Keratinocyte (primary cell): ENCODE results near the gene AFTPH. TPM values are rescaled to one million over a fixed set of nuclear protein-coding genes. Genes with fewer than 3 reads are reported as not detected.

ENCODE experiments used
- DNase-seq: peaks from one replicate; pipeline ENCODE4 v3.0.0-alpha.2; 2011; ENCODE audit warnings: low read depth, missing footprints, low spot score
- FAIRE-seq: peaks from 2 replicates; lab custom pipeline; 2011; peaks lifted over from hg19 to GRCh38; lab: Jason Lieb, UNC
- H2AFZ ChIP-seq: 2 replicates; pipeline ENCODE4 v1.6.0; 2012; ENCODE audit warnings: low read length, control low read depth, inconsistent platforms; ENCODE audit not compliant: control insufficient read depth
- H3K27ac ChIP-seq: 2 replicates; pipeline ENCODE4 v1.5.1; 2011; ENCODE audit warnings: low read length; ENCODE audit not compliant: control insufficient read depth, insufficient read depth
- H3K27me3 ChIP-seq: 3 replicates; pipeline ENCODE4 v1.6.0; 2011; ENCODE audit warnings: low read length; ENCODE audit not compliant: control insufficient read depth, insufficient read depth; ENCODE audit errors: extremely low read depth
- H3K36me3 ChIP-seq, 2 experiments: 2 replicates in 1 of 2; 3 replicates in 1 of 2; pipeline ENCODE4 v1.5.1; 2011; ENCODE audit warnings: low read length in 2 of 2, mild to moderate bottlenecking in 1 of 2; ENCODE audit not compliant: control insufficient read depth in 2 of 2, insufficient read depth in 2 of 2; ENCODE audit errors: extremely low read depth in 1 of 2
- H3K4me1 ChIP-seq: 3 replicates; pipeline ENCODE4 v1.5.1; 2011; ENCODE audit warnings: low read length; ENCODE audit not compliant: control insufficient read depth, insufficient read depth; ENCODE audit errors: extremely low read depth
- H3K4me2 ChIP-seq: 3 replicates; pipeline ENCODE4 v1.6.0; 2011; ENCODE audit warnings: low read depth, low read length; ENCODE audit not compliant: control insufficient read depth, insufficient read depth; ENCODE audit errors: extremely low read depth
- H3K4me3 ChIP-seq, 3 experiments: fragments of 200-600 bp in 1 of 3; sonication (generic) in 1 of 3; 2 replicates in 2 of 3; 3 replicates in 1 of 3; pipeline ENCODE4 v1.5.1; 2011 to 2016; ENCODE audit warnings: low read length in 3 of 3, mild to moderate bottlenecking in 3 of 3, control low read depth in 2 of 3, inconsistent platforms in 1 of 3, low read depth in 1 of 3, mixed read lengths in 1 of 3, mixed run types in 1 of 3, moderate library complexity in 1 of 3; ENCODE audit not compliant: control insufficient read depth in 2 of 3, insufficient read depth in 2 of 3; ENCODE audit errors: extremely low read depth in 1 of 3
- H3K79me2 ChIP-seq: 2 replicates; pipeline ENCODE4 v1.6.0; 2012; ENCODE audit warnings: low read length; ENCODE audit not compliant: control insufficient read depth, insufficient read depth
- H3K9ac ChIP-seq: 3 replicates; pipeline ENCODE4 v1.6.0; 2011; ENCODE audit warnings: low read length; ENCODE audit not compliant: control insufficient read depth, insufficient read depth; ENCODE audit errors: extremely low read depth
- H3K9me1 ChIP-seq: 3 replicates; pipeline ENCODE4 v1.6.0; 2011; ENCODE audit warnings: low read length; ENCODE audit not compliant: control insufficient read depth, insufficient read depth; ENCODE audit errors: extremely low read depth
- H3K9me3 ChIP-seq: 2 replicates; pipeline ENCODE4 v1.5.1; 2012; ENCODE audit warnings: low read depth, low read length; ENCODE audit not compliant: control insufficient read depth
- H4K20me1 ChIP-seq: 3 replicates; pipeline ENCODE4 v1.6.0; 2011; ENCODE audit warnings: low read length; ENCODE audit not compliant: control insufficient read depth, insufficient read depth; ENCODE audit errors: extremely low read depth
- EZH2 ChIP-seq: IDR thresholded peaks from one replicate; pipeline ENCODE4 v1.6.1; 2012; ENCODE audit warnings: inconsistent platforms, mild to moderate bottlenecking, low read length, moderate library complexity
- dilution Hi-C: fragments of 300-500 bp; cut with MboI; formaldehyde crosslinking; loops from one replicate; pipeline ENCODE4 v1.7.0; 2020; ENCODE audit warnings: low sequenced_read_pairs; ENCODE audit not compliant: extremely low pct_ligation_motif_present
- polyA plus RNA-seq, 5 experiments: library from polyadenylated mRNA; depleted of rRNA in 3 of 5; stranded (reverse) in 3 of 5; stranded (forward) in 1 of 5; unstranded in 1 of 5; fragments of >200 nt; gene quantifications; 1 replicate in 1 of 5; 2 replicates in 3 of 5; 3 replicates in 1 of 5; pipeline versions ENCODE4 v1.2.1 to v1.2.3, GENCODE V29; 2011 to 2012; ENCODE audit warnings: missing spikeins in 2 of 5, low read depth in 1 of 5, low replicate concordance in 1 of 5
- TF ChIP-seq, protein P1 (sequence below), 3 experiments: IDR thresholded peaks in 1 of 3; conservative IDR thresholded peaks in 1 of 3; optimal IDR thresholded peaks in 1 of 3; 2 replicates in 2 of 3; 3 replicates in 1 of 3; pipeline versions ENCODE3 to v1.5.1; 2011; ENCODE audit warnings: low read length in 3 of 3, mild to moderate bottlenecking in 3 of 3, moderate library complexity in 2 of 3, control low read depth in 1 of 3, inconsistent platforms in 1 of 3; ENCODE audit not compliant: insufficient read depth in 2 of 3; ENCODE audit errors: extremely low read depth in 1 of 3

AFTPH gene
- polyA plus RNA-seq, 1 donor (not counting 4 experiments of a cell fraction or from before 2014, with no cell fraction given) = 28.3 TPM

DNA sequence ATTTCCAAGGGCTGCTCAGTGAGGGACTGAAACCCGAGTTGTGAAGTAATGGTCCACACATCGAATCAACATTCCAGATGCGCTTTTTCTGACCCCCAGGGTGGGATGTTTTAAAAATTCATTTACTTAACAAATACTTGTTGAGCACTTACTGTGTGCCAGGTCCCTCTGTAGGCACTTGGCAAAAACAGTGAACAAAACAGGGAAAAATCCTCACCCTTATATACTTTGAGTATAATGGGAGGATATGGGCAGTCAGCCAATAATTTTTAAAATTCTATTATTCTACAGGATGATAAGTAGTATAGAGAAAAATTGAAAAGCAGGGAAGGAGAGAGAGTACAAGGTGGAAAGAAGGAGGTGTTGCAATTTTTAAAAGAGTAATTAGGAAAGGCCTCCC is 31.3 kb upstream of the AFTPH start:
- DNase-seq = no peak
- Histone ChIP-seq H3K79me2 (no peaks in the 10 kb centered on the region), H3K9me1 (no peaks in the 10 kb centered on the region), H4K20me1 (no peaks in the 10 kb centered on the region), H3K4me2 (no peak overlapping the region), H3K9me3 (no peaks in the 10 kb centered on the region), H3K4me1 (no peaks in the 10 kb centered on the region), H3K27me3 (no peaks in the 10 kb centered on the region), H3K9ac (no peak overlapping the region), H2AFZ (no peak overlapping the region), H3K27ac (no peak overlapping the region), H3K36me3 (no peaks in the 10 kb centered on the region), H3K4me3 (no peak overlapping the region)
- TF ChIP-seq, protein P1, sequence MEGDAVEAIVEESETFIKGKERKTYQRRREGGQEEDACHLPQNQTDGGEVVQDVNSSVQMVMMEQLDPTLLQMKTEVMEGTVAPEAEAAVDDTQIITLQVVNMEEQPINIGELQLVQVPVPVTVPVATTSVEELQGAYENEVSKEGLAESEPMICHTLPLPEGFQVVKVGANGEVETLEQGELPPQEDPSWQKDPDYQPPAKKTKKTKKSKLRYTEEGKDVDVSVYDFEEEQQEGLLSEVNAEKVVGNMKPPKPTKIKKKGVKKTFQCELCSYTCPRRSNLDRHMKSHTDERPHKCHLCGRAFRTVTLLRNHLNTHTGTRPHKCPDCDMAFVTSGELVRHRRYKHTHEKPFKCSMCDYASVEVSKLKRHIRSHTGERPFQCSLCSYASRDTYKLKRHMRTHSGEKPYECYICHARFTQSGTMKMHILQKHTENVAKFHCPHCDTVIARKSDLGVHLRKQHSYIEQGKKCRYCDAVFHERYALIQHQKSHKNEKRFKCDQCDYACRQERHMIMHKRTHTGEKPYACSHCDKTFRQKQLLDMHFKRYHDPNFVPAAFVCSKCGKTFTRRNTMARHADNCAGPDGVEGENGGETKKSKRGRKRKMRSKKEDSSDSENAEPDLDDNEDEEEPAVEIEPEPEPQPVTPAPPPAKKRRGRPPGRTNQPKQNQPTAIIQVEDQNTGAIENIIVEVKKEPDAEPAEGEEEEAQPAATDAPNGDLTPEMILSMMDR (optimal IDR thresholded peaks at IDR 0.05 in 1 of 3, IDR thresholded peaks at IDR 0.05 in 1 of 3, conservative IDR thresholded peaks at IDR 0.05 in 1 of 3; ENCODE audit: extremely low read depth in 1 of 3, insufficient read depth in 2 of 3, low read length in 3 of 3) = no peak
- TF ChIP-seq EZH2 = no peak
- no peak for FAIRE-seq
- dilution Hi-C loops = no loop called here

- no peak overlapping the region for H3K27ac ChIP-seq
- no peak overlapping the region for H3K9ac ChIP-seq
- no peaks in the 10 kb centered on the region for H3K4me1 ChIP-seq
- dilution Hi-C loops = no loop called here
- H3K9me3 ChIP-seq = no peaks in the 10 kb centered on the region
- TF ChIP-seq EZH2 = no peak
- TF ChIP-seq, protein P1 (optimal IDR thresholded peaks at IDR 0.05 in 1 of 3, IDR thresholded peaks at IDR 0.05 in 1 of 3, conservative IDR thresholded peaks at IDR 0.05 in 1 of 3; ENCODE audit: extremely low read depth in 1 of 3, insufficient read depth in 2 of 3, low read length in 3 of 3) = no peak
- no peak overlapping the region for H3K4me3 ChIP-seq
- H4K20me1 ChIP-seq = no peaks in the 10 kb centered on the region
- no peaks in the 10 kb centered on the region for H3K27me3 ChIP-seq
- H3K79me2 ChIP-seq = no peaks in the 10 kb centered on the region
- DNase-seq (no peak), FAIRE-seq (no peak)
- H3K9me1 ChIP-seq = no peaks in the 10 kb centered on the region
- no peak overlapping the region for H3K4me2 ChIP-seq
- no peak overlapping the region for H2AFZ ChIP-seq
- H3K36me3 ChIP-seq = no peaks in the 10 kb centered on the region
Observed at GRCh38 chr2:64493788-64494187, 30.3 kb upstream of the AFTPH start.
